GM19463 (cell line): Measurements from ENCODE around the gene MPG.

Experiments used
- ATAC-seq: cut with Tn5 transposase; IDR thresholded peaks from one replicate; pipeline ENCODE4 v1.9.1; 2021; ENCODE audit warnings: mild to moderate bottlenecking, moderate library complexity; ENCODE audit not compliant: unreplicated experiment

MPG gene

DNA sequence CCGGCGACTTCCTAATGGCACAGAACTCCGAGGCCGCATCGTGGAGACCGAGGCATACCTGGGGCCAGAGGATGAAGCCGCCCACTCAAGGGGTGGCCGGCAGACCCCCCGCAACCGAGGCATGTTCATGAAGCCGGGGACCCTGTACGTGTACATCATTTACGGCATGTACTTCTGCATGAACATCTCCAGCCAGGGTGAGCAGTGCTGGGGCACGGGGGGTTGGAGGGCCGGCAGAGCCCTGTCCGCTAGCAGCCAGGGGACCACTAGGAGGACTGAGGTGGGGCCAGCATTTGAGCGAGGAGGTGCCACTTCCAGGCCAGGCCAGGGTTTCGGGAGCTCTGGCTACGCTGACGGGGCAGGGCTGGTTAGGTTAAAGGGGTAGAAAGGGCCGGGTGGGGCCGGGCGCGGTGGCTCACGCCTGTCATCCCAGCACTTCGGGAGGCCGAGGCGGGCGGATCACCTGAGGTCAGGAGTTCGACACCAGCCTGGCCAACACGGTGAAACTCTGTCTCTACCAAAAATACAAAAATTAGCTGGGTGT lies 5.1 kb downstream of the MPG start:
- ATAC-seq, result no peak

DNA sequence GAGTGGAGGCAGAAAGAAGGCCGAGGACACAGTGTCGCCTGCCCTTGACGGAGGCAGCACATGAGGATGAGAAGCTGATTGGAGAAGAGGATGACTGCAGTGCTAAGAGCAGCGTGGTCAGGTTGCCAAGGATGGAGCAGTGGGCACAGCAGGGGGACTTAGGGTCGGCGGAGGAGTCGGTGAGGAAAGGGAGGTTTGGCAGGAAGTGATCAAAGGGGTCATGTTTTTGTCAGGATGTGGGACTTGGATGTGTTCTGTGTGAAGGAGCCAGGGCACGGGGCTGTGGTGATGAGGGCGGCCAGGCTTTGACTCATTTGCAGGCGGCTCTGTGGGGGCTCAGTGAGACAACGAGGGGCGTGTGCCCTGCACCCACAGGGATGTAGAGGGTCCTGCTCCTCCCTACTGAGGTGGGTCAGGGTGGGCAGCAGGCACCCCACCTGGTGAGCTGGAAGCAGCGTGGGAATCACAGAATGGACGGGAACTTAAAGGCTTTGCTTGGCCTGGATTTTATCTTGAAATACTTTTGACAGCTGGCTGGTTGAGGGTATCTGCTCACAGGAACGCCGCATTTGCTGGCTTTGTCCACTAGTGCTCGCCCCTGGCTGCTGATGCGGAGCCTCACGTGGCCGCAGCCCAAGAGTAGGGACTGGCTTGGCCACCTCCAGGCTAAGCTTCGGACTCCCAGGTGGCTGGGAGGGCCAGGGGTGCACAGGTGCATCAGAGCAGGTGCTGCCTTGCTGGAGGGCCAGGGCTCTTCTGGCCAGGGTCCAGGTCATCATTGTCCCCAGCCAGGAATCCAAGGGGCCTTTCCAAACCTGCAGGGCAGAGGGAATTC lies 6.0 kb downstream of the MPG start:
- no peak for ATAC-seq

DNA sequence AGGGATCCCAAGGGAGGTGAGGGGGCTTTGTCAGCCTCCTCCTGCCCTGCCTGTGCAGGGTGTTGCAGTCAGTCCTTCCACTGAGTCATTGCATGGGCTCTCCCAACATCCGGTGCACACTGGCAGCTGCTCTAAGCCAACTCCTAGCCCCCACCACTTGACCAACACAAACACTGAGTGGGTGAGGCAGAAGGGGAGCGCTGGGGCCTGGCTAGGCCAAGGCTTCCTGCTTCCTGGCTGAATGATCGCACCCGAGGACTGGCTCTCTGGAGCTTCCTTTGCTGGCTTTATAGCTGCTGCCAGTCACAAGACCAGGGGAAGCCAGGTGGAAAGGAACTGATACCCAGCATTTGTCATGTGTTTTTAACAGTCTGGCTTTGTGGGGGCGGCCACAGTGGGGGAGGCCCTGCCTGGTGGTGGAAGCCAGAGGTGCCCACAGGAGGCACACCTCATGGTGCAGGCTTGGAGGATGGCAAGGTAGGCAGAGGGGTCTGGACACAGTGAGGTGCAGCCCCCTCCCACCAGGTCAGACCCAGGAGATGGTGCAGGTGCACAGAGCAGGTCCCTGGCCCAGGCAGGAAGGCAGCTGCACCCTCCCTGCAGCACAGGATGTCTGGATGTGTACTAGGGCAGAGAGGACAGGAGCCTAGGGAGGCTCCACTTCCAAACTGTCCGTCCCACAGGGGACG lies 6.8 kb downstream of the MPG start:
- peak; percentile 75 for ATAC-seq

DNA sequence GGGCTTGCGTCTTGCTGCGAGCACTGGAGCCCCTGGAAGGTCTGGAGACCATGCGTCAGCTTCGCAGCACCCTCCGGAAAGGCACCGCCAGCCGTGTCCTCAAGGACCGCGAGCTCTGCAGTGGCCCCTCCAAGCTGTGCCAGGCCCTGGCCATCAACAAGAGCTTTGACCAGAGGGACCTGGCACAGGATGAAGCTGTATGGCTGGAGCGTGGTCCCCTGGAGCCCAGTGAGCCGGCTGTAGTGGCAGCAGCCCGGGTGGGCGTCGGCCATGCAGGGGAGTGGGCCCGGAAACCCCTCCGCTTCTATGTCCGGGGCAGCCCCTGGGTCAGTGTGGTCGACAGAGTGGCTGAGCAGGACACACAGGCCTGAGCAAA lies 7.4 kb downstream of the MPG start:
- ATAC-seq, result no peak

DNA sequence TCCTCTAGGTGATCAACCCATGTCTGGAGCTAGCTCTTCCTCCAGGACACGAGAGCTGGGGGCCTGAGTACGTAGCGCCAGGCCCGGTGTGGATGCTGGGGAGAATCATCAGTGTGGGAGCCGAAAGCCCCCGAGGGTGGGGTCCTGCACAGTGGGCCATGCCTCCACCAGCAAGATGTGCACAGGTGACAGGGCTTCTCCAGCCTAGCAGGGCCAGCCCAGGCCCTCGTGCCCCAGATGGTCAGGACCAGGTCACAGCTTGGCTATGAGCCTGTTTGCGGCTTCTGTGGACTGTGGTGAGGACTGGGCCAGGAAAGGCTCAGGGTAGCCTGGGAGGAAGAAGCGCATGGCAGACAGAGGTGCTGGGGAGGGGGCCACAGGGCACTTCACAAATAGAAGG lies 7.8 kb downstream of the MPG start:
- ATAC-seq, result no peak

DNA sequence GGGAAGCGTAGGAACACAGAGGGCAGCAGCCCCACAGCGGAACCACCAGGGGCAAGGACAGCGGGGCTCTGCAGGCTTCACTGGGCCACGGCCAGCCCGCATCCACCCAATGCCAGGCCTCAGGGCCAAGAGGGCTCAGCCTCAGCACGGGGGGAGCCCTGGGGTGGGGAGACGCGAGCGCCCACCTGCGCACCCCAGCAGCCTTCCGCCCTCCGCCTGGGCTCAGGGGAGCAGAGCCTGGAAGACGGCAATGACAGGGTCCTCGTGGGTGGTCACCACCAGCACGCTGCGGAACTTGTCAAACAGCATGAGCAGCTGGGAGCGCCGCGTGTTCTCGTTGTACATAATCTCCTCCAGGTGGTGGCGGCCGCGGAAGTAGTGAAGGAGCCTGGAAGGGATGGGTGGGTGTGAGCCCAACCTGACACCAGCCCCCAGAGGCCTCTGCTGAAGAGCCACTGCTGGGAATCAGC lies 8.5 kb downstream of the MPG start:
- ATAC-seq, result no peak

DNA sequence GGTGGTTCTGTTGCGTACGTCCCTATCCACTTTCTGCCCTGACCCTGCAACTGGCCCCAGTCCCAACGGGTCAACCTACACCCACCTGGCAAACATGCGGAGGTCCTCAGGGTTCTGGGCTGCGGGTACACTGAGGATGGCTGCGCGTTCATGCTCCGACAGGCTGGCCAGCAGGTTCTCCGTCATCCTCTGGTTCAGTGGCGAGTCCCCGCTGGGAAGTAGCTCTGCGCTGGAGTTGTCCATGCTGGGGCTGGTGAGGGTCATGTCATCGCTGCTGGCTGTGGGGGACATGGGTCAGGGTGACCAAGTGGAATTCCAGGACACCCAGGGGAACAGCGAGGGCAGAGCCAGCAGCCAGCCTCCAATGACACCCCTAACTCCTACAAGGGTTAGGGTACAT lies 10.6 kb downstream of the MPG start:
- ATAC-seq, result no peak

DNA sequence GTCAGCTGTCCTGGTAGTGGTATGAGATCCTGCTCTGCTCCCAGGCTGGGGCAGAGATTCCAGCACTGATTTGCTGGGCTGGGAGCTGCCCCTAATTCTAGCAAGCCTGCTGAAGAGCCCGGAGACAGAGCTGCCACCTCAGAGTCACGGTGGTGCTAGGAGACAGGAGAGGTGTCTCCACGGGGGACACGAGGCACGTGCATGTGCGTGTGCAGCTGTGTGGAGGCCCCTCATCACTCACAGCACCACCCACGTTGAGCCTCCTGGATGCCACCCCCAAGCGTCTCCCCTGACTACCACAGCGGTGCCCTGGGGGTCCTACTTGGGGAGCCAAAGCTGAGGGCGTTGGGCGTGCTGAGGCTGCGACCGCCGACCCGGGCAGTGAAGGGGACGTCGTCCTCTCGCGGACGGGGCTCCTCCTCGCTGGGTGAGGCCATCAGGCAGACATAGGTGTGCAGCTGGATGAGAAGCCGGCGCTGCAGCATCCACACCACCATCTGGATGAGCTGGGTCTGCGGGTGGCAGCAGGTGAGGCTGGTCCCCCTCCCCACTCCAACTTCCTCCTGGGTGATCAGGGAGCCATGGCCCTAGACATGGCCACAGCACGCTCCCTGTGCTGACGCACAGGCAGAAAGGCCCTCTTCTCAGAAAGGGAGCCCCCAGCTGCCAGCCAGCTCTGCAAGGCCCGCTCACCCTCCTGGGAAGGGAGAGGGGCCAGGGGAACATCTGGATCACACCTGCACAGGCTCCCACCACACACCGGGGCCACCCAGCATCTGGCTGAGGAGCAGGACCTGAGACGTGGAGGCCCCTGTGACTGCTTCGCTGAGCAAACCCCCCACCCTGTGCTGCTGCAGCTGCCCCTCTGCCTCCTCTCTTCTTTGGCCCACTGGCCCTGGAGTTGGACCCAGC lies 11.6 kb downstream of the MPG start:
- no peak for ATAC-seq

DNA sequence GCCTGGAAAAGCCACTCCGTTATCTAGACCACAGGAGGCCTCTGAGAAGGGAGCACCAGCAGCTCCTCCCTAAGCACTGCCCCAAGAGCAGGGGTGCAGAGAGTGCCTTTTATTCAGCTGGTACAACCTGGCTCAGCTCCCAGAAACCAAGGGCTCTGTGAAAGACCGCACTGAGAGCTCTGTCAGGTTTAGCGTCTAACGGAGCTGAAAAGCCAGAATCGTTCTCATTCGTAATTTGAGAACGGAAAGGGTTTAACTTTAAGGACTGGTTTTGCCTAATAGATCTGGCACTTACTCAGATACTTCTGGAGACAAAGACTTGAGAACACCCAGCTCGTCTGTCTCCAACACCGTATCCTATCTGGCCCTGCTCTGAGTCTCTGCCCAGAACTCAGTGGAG lies 13.5 kb downstream of the MPG start:
- no peak for ATAC-seq

DNA sequence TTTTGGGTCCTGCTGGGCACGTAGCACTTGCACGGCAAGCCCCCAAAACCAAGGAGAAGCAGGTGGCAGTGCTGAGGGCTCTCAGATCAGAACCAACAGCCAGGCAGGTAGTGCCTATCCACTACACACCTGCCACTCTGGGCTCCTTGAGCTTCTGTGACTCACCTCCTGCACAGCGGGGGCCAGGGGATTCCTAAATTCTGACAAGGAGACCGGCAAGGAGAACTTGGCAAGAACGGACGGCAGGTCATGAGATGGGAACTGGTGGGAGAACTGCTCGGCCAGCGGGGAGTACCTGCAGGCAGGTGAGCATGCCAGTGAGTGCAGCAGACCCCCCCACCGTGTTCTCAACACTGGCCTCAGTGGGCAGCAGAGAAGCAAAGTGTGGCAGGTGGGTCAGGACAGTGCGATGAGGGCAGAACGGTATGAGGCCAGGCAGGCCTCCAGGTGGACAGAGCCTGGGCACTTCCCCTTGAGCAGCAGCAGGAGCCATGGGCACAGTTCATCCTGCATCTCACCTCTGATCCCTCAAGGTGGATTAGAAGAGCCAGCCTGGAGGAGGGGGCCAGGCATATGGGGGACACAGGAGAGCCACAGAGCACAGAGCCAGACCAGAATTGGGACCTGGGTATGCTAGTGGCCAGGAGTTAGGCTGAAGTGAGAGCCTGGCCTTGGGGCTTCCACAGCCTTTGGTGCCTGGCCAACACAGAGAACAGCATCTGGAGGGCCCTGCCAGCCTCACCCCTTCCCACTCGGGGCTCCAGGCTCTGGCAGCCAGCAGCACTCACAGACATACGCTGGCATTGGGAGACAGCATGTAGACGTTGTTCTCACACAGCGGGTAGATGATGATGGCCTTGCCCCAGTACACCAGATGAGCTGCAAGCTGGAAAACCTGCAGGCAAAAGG lies 14.7 kb downstream of the MPG start:
- no peak for ATAC-seq

DNA sequence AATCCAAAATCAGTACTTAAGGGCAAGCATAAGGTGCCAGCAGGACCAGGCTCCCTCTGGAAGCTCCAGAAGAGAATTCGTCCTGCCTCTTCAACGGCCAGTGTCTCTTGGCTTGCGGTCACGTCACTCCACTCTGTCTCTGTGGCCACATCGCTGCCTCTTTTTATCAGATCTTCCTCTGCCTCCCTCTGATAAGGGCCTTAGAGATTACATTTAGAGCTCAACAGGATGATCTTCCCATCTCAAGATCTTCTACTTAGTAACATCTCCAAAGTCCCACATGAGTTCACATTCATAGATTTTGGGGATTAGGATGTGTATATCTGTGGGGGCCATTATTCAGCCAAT lies 16.9 kb downstream of the MPG start:
- no peak for ATAC-seq

DNA sequence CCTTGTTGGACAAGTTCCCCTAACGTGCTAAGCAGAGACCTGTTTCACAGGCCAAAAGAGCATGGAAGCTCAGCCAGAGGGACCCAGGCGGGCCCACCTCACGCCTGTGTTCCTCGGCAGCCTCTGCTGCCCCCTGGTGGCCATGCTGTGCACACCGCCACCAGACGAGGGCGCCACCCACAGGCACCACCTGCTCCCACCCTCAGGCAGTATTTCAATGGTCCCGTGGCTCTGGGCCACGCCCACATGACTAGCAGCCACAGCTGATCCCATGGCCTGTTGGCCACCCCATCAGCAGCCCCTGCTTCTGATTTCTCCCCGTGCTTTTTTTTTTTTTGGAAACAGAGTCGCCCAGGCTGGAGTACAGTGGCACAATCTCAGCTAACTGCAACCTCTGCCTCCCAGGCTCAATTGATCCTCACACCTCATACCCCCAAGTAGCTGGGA lies 18.9 kb downstream of the MPG start:
- ATAC-seq, result peak; percentile 65

DNA sequence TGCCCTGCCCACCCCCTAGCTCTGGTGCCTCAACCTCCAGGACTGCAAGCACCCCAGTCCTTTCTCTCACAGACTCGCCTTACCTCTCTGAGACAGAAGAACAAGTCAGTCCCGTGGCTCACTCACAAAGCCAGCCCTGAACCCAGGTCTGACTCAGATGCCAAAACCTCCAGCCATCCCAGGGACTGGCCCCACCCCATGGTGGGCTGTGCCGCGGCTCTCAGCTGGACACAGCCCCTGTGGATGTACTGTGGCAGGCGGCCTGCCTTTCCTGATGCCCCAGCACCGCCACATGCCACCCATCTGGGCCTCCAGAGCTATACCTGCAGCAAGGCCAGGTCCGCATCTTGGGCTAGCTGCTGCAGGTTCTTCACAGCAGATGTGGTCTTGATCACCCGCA lies 19.8 kb downstream of the MPG start:
- ATAC-seq, result no peak

DNA sequence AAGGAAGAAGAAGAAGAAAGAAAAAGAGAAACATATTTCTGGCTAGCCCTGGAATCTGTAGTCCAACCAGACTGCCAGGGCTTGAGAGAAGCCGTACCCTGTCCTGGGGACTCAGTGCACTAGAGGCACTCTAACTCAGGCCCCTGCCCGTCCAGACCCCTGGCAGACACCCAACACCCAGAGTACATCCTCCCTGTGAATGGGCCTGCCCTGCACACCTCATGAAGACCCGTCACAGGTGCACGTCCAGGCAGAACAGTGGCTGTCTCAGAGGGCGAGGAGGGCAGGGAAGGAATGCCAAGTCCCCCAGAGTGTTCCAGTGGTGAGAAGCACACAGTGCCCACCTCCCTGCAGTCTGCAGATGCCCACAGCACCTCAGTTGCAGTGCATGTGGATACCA lies 23.0 kb downstream of the MPG start:
- ATAC-seq, result no peak

DNA sequence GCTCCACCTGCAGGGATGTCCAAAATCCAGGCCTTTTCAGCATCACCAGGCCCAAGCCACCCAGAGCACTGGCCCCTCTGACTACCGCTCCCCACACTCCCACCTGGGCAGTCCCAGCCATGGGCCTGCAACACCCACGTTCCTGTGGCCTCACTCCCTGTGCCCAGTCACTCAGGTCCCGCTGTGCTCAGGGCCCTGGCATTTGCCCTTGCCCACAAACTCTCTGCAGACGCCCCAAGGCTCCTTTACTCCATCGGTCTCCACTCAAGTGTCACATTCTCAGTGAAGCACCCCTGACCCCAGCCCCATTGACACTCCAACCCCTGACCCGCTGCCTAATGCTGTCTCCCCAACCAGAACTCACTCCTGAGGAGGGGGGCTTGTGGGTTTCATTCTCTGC lies 23.6 kb downstream of the MPG start:
- ATAC-seq, result no peak

DNA sequence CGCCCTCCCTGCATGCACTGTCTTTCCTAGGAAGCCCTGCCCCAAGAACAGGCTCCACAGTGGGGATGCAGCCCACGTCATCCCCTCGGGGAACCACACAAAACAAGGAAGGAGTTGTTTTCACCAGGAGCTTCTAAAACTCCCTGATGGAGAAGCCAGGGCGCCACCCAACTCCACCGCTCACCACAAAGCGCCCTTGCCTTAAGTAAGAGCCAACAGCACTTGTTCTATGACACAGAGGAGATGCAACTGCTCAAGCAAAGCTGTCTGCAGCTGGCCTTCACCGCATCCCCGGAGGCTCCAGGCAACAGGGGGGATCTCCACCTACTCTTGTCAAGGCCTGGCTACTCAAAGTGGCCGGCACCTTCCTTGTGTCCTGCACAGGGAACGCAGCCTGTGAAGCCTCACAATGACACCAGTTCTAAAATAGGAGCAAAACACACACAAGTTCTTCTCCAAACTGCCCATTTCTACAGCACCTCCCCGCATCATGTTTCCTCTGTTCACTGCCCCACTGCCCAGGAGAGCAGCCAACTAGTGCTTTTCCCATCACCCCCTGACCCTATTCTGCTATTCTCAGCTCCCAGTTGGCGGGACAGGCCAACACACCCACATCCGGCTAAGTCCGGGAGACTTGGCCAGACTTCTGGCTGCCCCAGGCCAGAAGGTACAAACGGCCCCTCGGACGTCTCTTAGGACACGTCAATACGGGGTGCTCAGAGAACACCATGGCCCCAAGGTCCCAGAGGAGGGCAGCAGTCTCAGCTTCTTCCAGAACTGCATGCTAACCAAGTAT lies 24.2 kb downstream of the MPG start:
- no peak for ATAC-seq

DNA sequence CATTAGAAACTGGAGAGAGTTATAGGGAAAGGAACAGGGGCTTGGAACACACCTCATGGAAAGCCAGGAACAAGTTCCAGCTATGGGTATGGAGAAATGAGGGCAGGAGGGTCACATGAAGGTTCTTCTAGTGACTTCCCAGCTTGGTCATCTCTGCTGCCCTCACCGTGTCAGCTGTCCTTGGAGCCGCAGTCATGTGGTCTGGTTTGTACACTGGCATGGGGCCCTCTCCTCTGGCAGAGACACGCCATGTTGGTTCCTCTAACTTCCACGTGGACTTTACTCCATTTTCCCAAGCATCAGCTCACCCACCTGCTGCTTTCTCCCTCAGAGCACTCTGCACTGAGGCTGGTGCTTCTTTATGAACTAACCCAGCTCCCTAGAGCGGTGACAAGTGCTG lies 26.3 kb downstream of the MPG start:
- ATAC-seq, result no peak

DNA sequence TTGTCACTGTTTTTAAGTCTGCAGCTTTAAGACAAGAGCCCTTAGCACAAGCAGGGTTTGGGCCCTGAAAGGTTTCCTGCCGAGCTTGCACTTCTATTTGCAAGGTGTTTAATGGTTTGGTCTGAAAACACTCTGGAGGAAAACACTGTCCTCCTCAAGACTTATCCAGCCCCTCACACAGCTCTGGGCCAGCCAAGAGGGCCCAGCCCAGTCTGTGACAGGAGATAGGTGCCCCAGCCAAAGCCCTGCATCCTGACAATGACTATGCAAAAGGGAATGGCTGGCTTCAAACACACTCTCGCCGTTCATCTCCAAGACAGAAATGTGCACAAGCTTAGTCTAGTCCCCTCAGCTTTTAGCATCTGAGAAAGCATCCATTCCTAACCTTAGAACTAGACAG lies 26.9 kb downstream of the MPG start:
- no peak for ATAC-seq

DNA sequence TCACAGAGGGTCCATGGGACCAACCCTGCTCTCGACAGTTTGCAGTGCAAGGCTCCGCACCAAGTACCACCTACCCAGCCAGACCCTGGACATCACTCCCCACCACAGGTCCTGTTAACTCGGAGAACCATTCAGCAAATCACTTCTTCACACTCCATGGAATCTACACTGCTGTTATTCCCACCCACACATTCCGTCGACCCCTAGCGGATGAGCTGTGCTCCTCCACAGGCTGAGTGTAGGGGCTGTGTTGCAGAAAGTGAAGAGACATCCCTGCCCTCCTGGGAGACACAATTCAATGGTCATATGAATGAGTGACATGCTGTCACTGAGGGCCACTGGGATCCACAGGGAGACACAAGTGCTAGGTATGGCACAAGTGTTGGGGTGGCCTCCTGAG lies 27.5 kb downstream of the MPG start:
- no peak for ATAC-seq
